Tibial nerve (tissue), 4 donors: ENCODE measurements around the gene KIZ.

ENCODE experiments used
- EP300 ChIP-seq, 2 donors: sonication (generic); formaldehyde crosslinking; IDR thresholded peaks; one replicate each; pipeline ENCODE4 v1.6.1; 2017; ENCODE audit warnings: antibody characterized with exemption in 2 of 2, mild to moderate bottlenecking in 1 of 2
- POLR2A ChIP-seq, 2 donors: fragments of 450-650 bp; IDR thresholded peaks; one replicate each; pipeline ENCODE4 v1.6.1; 2017; ENCODE audit warnings: antibody characterized with exemption in 2 of 2, mild to moderate bottlenecking in 2 of 2, moderate library complexity in 2 of 2
- TF ChIP-seq, protein P1 (sequence below), 5 experiments: fragments of 200-600 bp in 3 of 5; fragments of 450-650 bp in 2 of 5; sonication (generic) in 3 of 5; IDR thresholded peaks; one replicate each; pipeline ENCODE4 v1.5.1; 2016 to 2019; ENCODE audit warnings: antibody characterized with exemption in 5 of 5, mild to moderate bottlenecking in 3 of 5, moderate library complexity in 2 of 5

GRCh38 chr20:21272679-21273078 lies 146.8 kb downstream of the KIZ start:
- TF ChIP-seq, protein P1, sequence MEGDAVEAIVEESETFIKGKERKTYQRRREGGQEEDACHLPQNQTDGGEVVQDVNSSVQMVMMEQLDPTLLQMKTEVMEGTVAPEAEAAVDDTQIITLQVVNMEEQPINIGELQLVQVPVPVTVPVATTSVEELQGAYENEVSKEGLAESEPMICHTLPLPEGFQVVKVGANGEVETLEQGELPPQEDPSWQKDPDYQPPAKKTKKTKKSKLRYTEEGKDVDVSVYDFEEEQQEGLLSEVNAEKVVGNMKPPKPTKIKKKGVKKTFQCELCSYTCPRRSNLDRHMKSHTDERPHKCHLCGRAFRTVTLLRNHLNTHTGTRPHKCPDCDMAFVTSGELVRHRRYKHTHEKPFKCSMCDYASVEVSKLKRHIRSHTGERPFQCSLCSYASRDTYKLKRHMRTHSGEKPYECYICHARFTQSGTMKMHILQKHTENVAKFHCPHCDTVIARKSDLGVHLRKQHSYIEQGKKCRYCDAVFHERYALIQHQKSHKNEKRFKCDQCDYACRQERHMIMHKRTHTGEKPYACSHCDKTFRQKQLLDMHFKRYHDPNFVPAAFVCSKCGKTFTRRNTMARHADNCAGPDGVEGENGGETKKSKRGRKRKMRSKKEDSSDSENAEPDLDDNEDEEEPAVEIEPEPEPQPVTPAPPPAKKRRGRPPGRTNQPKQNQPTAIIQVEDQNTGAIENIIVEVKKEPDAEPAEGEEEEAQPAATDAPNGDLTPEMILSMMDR (IDR thresholded peaks at IDR 0.05): no peak
- TF ChIP-seq POLR2A (IDR thresholded peaks at IDR 0.05) (no peak), EP300 (IDR thresholded peaks at IDR 0.05) (no peak)
